Stimulated activated naive B cell treated with anti-CD40 and anti-IgM and Interleukin-4, amounts not matched to agents 10 μg/mL and 1 μg/mL and 100 μg/mL, for 72 hours (primary cell): ENCODE measurements around the gene PHACTR1.

Experiments used
- ATAC-seq, 2 donors: fragments of 150-1000 bp; cut with Tn5 transposase; replicated peaks; 2 replicates each; pipeline ENCODE4 v1.10.0; 2021; ENCODE audit warnings: moderate library complexity in 1 of 2
- DNase-seq: peaks from one replicate; pipeline ENCODE4 v3.0.0; 2021
- H3K27ac Mint-ChIP-seq: one replicate; pipeline ENCODE4 v1.8.0; 2022; ENCODE audit warnings: mild to moderate bottlenecking, mixed read lengths
- H3K27me3 Mint-ChIP-seq, 2 donors: one replicate each; pipeline ENCODE4 v1.8.0; 2022; ENCODE audit warnings: mixed read lengths in 2 of 2
- H3K36me3 Mint-ChIP-seq, 2 donors: one replicate each; pipeline ENCODE4 v1.8.0; 2022; ENCODE audit warnings: mixed read lengths in 2 of 2, mild to moderate bottlenecking in 1 of 2
- H3K4me1 Mint-ChIP-seq, 2 donors: one replicate each; pipeline ENCODE4 v1.8.0; 2022; ENCODE audit warnings: mixed read lengths in 2 of 2, mild to moderate bottlenecking in 1 of 2
- H3K4me3 Mint-ChIP-seq, 2 donors: one replicate each; pipeline ENCODE4 v1.8.0; 2022; ENCODE audit warnings: mild to moderate bottlenecking in 2 of 2, mixed read lengths in 2 of 2, moderate library complexity in 1 of 2
- H3K9me3 Mint-ChIP-seq, 2 donors: one replicate each; pipeline ENCODE4 v1.8.0; 2022; ENCODE audit warnings: mixed read lengths in 2 of 2, mild to moderate bottlenecking in 1 of 2

The PHACTR1 gene

DNA sequence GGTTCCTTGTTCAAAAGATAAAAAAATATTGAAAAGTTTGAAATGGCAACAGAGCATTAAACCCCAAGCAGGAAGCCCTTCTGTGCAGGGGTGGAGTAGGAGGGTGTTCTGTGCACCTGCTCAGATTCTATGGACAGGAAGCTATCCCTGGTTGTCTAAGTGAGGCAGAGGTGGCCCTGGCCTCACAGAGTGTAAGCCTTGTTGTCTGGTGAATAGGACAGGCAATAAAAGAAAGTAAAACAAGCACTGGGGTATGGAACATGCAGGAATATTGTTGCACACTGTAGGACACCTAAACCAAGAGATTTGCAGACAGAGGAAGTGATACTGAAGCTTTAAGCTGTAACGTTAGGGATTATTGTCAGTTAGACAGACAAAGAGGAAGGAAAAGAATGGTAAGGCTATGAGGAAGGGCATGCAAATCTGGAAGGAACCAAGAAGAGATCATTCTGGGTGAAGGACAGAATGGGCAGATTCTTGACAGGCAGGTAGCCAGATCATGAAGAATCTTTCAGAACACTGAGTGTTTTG is 545.0 kb downstream of the PHACTR1 start:
- peaks cover 70 to 91% of the 10 kb centered on the region in 2 donors for H3K4me1 Mint-ChIP-seq
- no peaks in the 10 kb centered on the region for H3K27me3 Mint-ChIP-seq
- DNase-seq (peak; percentile 68), ATAC-seq (peak; percentile 58 to 61)
- H3K9me3 Mint-ChIP-seq: peaks cover 7 to 15% of the 10 kb centered on the region in 2 donors
- peak overlapping the region; percentile 97 for H3K27ac Mint-ChIP-seq
- peaks cover 19 to 31% of the 10 kb centered on the region in 2 donors for H3K36me3 Mint-ChIP-seq
- H3K4me3 Mint-ChIP-seq: peak overlapping the region; percentile 84 to 88

DNA sequence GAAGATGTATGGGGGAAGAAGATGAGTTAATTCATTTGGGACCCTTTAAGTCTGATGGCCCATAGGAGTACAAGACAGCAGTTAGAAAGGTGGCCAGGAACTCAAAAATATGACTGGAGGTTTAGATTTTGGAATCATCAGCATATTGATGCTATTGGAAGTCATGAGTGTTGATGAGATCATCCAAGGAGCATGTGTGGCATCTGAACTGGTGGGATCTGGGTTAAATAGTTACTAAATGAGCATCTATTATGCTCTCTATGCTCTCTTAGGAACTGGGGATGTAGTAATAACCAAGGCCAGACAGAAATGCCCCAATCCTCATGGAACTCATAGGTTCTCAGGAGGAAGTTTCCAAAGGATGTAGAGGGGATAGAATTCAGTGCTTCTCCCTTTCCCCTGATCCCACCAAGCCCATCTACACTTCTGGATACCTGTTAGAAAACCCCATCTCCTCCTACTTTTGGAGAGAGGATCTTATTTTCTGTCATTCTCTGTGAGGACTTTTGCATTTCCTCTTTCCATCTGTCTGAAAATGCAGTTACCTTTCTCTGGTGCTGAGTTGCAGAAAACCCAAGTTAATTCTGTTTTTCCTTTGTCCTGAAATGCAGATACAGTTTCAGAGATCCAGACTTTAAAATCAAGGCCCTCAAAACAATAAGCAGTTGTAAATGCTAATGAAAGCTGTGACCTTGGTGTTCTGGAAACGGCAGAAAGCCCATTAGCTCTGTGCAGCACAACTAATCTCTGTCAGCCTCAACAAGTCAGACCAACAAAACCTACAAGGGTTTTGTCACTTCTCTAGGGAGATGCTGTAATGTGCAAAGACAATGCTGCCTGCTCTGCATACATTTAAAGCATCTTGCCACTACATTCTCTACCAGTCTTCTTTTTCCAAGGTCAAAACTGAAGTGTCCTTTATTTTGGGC is 546.0 kb downstream of the PHACTR1 start:
- H3K9me3 Mint-ChIP-seq: peaks cover 5 to 11% of the 10 kb centered on the region in 2 donors
- peaks cover 73 to 91% of the 10 kb centered on the region in 2 donors for H3K4me1 Mint-ChIP-seq
- no peaks in the 10 kb centered on the region for H3K27me3 Mint-ChIP-seq
- peaks cover 18 to 33% of the 10 kb centered on the region in 2 donors for H3K36me3 Mint-ChIP-seq
- peak overlapping the region; percentile 84 to 88 for H3K4me3 Mint-ChIP-seq
- peak overlapping the region; percentile 97 for H3K27ac Mint-ChIP-seq
- ATAC-seq (no peak), DNase-seq (no peak)

DNA sequence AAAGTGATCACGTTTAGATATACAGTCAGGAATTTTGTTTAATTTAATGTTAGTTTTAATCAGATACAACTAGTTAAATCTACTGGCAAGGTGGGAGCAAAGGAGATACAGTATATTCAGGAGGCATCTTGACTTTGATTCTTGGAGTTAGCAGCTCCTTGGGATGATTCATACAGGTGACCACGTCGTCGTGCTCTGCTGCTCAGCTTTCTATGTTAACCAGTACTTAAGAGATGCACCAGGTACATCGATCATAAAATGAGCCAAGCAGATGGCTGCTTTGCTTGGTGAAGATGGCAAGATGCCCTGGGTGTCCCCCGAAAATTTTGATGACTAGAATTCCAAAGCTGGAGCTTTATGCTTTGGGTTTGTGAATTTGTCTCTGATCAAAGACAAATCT is 547.1 kb downstream of the PHACTR1 start:
- Mint-ChIP-seq H3K27ac (no peak overlapping the region), H3K4me1 (peaks cover 69 to 91% of the 10 kb centered on the region in 2 donors), H3K4me3 (peak overlapping the region in 1 of 2 donors; percentile 25), H3K36me3 (peaks cover 18 to 33% of the 10 kb centered on the region in 2 donors), H3K9me3 (peaks cover 5 to 9% of the 10 kb centered on the region in 2 donors), H3K27me3 (no peaks in the 10 kb centered on the region)
- ATAC-seq (no peak), DNase-seq (no peak)

DNA sequence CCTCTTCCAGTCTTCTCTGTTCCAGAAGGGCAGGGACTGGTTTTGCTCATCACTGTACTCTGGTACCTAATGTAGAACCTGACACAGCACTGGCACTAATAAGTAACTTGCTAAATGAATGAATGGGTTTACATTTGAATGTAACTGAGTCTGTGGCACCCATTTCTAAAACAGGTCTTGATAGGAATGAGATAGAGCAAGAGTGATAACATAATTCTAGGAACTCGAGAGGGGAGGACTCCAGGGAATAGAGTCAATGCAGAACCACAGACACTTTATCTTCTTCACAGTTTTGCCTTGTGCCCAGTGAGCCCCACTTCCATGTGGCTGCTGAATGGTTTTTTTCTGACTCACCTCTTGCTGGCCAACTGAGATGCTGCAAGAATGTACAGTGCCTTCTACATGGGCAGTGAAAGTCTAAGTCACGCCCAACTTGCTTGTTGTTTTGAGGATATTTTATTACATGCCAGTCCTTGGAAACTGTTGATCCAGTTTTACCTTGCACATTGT is 550.6 kb downstream of the PHACTR1 start:
- ATAC-seq (peak; percentile 73 to 75), DNase-seq (no peak)
- Mint-ChIP-seq H3K36me3 (peaks cover 20 to 46% of the 10 kb centered on the region in 2 donors), H3K27me3 (no peaks in the 10 kb centered on the region), H3K4me1 (peaks cover 58 to 89% of the 10 kb centered on the region in 2 donors), H3K4me3 (peak overlapping the region; percentile 15 to 77), H3K9me3 (peaks cover 5 to 9% of the 10 kb centered on the region in 2 donors), H3K27ac (peak overlapping the region; percentile 93)

DNA sequence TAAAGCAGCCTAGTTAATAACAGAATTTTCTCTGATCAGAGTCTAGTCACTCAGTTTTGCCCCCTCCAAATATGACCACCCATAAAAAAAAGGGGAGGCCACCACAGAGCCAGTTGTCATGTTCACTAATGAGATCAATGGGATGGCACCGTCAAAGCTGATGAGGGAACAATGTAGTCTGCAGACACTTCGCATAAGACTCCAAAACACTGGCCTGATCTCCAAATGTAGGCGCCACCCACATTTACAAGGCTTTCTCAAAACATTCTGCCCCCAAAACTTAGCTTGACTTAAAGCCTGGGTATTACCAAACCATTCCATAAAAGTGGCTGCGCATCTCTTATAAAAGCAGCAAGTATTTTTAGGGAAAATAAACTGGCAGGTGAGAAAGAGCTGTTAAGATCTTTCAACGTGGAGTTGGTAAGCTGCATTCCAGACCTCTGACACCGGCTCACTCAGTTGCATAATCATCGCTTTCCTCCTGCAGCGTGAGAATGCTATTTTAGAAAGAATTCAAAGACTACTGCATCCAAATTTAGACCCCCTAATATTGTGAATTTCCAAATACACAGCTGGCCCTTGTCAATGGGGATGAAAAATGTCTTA is 552.4 kb downstream of the PHACTR1 start:
- ATAC-seq: no peak
- peak overlapping the region; percentile 21 for H3K27ac Mint-ChIP-seq
- H3K27me3 Mint-ChIP-seq: no peaks in the 10 kb centered on the region
- H3K4me3 Mint-ChIP-seq: peak overlapping the region in 1 of 2 donors; percentile 12
- peaks cover 27 to 61% of the 10 kb centered on the region in 2 donors for H3K36me3 Mint-ChIP-seq
- peaks cover 5 to 9% of the 10 kb centered on the region in 2 donors for H3K9me3 Mint-ChIP-seq
- peaks cover 55 to 84% of the 10 kb centered on the region in 2 donors for H3K4me1 Mint-ChIP-seq
- DNase-seq: no peak

DNA sequence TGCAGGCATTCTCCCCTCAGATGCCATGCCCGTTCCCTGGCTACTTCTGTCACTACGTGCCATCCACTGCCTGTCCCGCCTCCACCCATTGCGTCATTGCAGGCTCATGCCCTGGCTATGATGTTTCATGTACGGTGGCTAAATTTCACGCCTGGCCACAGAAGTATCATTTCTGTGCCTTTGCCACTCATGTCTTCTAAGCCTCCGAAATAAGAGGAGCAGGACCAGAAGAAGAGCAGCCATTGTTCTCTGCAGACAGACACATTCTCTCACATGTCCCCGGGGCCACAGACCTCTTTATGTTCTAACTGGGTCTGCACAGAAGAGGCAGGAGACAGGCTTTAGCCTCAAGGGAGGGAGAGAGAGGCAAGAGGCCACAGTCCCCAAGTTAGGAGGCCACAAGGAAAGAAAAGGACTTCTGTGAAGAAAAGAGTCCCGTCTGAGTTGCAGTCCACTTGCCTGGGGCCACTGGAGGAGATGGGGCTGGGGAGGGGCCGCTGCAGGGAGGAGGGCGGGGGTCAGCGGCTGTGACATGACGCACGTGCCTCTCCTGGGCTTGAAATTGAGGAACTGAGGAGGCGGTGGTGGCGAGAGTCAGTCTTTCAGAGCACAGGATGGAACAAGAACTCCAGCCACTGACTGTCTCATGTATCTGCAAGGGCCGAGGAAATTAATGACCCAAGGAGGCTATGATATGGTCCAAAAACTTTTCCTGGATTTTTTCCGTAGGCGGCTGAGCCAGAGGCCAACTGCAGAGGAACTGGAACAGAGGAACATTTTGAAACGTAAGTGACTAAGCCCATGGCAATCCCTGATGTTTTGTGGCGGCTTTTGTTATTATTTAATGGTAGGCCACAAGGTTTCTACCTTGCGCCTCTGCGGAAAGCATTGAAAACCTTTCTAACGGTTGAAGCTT is 555.8 kb downstream of the PHACTR1 start:
- Mint-ChIP-seq H3K4me1 (peaks cover 44 to 80% of the 10 kb centered on the region in 2 donors), H3K9me3 (no peaks in the 10 kb centered on the region), H3K36me3 (peaks cover 38 to 66% of the 10 kb centered on the region in 2 donors), H3K27me3 (no peaks in the 10 kb centered on the region), H3K27ac (peak overlapping the region; percentile 96), H3K4me3 (peak overlapping the region; percentile 94 to 95)
- ATAC-seq: peak; percentile 68 to 75
- peak; percentile 78 for DNase-seq

DNA sequence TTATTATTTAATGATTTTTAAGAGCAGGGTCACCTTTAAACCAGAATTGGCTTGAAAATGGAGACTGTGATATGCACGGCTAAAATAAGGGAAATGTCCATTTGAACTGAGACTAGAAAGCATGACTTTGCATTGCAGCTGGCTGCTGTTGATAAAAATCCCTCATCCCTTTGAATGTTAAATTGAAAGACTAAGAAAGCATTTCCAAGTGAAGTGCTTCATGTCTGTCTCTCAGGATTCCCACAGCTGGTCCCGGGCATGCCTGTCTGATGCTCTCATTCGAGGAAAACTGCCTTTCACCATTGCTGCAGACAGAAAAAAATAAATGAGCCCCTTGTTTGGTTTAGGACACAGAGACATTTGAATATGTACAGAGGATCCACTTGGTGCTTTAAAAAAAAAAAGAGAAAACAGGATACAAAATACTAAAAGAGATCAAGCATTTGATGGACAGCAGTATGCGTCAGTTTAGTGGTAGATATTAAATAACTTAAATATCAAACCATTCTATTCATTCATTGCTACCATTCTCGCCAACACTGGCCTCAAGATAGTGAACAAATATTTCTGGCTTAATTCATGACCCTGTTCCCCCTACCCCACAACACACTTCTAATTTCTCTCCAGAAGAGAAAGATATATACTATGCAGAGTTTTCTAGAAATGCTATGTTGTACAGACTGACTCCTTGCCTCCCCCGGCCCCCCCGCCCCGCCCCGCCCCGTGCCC is 556.8 kb downstream of the PHACTR1 start:
- peak overlapping the region; percentile 96 for H3K27ac Mint-ChIP-seq
- peak overlapping the region; percentile 94 to 95 for H3K4me3 Mint-ChIP-seq
- H3K27me3 Mint-ChIP-seq: no peaks in the 10 kb centered on the region
- peaks cover 41 to 70% of the 10 kb centered on the region in 2 donors for H3K36me3 Mint-ChIP-seq
- no peaks in the 10 kb centered on the region for H3K9me3 Mint-ChIP-seq
- H3K4me1 Mint-ChIP-seq: peaks cover 45 to 80% of the 10 kb centered on the region in 2 donors
- no peak for ATAC-seq
- DNase-seq: no peak

DNA sequence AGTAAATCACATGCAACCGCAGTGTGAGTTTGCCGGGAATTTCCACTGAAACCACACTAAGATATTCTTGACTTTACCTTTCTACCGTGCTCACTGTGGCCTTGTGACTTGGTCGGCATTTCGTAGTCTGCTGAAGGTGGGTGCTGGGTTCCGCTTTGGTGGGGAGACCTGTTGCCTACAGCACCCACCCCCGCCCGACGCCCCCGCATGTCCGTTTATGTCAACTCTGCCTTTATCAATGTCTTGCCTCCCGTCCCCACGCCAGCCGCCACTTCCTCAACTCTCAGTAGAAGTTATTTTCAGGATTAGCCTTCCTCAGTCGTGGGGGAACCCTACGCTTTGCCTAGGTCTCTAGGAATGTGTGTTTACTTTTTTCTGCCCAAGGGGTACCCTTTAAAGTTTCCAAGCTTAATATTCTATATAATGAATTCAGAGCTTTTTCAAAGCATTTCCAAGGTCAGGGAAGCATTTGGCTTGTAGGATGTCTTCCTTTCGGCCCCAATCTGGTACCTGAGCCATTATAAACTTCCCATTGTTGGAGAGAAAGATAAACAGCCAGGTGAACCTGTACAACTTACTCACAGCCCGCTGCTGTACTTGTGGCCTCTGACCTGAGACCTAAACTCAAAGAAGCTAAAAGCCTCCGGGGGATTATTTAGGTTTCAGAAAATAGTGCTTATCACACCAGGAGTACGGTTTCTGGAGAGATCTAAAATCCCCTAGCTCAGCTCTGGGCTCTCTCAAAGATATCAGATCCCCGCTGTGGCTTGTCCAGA is 557.6 kb downstream of the PHACTR1 start:
- H3K4me3 Mint-ChIP-seq: peak overlapping the region; percentile 94 to 95
- no peaks in the 10 kb centered on the region for H3K9me3 Mint-ChIP-seq
- H3K4me1 Mint-ChIP-seq: peaks cover 42 to 77% of the 10 kb centered on the region in 2 donors
- H3K27ac Mint-ChIP-seq: peak overlapping the region; percentile 94
- peaks cover 44 to 72% of the 10 kb centered on the region in 2 donors for H3K36me3 Mint-ChIP-seq
- DNase-seq (peak; percentile 85), ATAC-seq (peak; percentile 79 to 81)
- no peaks in the 10 kb centered on the region for H3K27me3 Mint-ChIP-seq

DNA sequence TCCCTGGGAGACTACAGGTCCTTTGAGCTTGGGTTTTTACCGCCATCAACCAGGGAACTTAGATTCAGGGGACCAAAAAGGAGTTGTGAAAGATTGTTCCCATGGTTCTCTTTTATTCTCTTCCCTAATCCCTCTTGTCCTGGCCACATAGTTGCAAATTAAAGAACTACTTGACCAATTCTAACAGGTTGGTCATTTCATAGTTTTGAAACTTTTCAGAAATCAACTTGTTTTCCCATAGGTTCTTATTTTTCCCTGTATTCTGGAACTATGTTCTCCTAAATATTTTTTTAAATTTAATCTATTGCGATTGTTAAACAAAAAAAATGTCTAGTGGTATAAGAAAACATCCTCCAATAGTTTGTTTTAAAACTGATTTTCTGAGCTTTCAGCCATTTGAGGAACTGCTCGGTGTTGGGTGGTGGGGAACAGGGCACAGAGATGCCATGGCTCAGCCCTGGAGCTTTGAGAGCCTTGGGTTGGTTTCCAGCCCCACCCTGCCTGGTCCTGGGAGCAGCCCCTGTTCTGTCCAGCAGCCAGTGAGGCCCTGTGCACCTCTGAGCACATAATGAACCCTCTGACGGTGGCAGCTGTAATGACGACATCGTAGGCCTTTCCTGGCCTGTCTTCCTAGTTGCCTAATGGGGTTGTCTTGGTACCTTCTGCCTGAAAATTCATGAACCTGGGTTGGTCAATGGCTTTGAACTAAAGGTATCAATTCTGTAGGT is 558.3 kb downstream of the PHACTR1 start:
- no peaks in the 10 kb centered on the region for H3K9me3 Mint-ChIP-seq
- no peaks in the 10 kb centered on the region for H3K27me3 Mint-ChIP-seq
- ATAC-seq: no peak
- no peak for DNase-seq
- H3K36me3 Mint-ChIP-seq: peaks cover 48 to 76% of the 10 kb centered on the region in 2 donors
- H3K4me1 Mint-ChIP-seq: peaks cover 44 to 77% of the 10 kb centered on the region in 2 donors
- peak overlapping the region; percentile 94 to 95 for H3K4me3 Mint-ChIP-seq
- H3K27ac Mint-ChIP-seq: peak overlapping the region; percentile 94

DNA sequence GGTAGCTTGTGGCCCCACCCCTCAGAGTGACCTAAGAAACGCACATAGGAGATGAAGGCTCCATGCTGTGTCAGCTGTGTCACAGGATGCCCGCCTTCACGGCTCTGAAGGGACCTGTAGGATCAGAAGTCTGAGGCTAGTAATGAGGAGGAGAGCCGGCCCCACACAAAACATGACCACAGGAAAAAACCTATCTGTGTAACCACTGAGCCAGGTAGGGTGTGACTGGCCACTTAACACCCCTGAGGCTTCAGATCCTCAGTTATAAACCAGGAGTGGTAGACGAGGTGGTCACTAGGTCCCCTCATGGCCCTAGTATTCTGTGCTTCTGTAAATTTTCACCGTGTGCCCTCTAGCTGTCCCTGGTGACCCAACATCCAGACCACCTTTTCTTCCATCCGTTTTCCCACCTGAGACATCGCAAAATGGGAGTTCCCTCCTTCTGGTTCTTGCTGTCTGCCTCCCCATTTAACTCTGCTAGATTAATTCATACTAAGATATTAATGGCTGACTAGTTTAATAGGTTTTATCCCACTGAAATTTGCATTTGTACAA is 558.9 kb downstream of the PHACTR1 start:
- H3K4me1 Mint-ChIP-seq: peaks cover 42 to 77% of the 10 kb centered on the region in 2 donors
- no peaks in the 10 kb centered on the region for H3K27me3 Mint-ChIP-seq
- no peaks in the 10 kb centered on the region for H3K9me3 Mint-ChIP-seq
- H3K27ac Mint-ChIP-seq: peak overlapping the region; percentile 92
- no peak for DNase-seq
- H3K4me3 Mint-ChIP-seq: peak overlapping the region; percentile 94 to 95
- H3K36me3 Mint-ChIP-seq: peaks cover 48 to 79% of the 10 kb centered on the region in 2 donors
- no peak for ATAC-seq

DNA sequence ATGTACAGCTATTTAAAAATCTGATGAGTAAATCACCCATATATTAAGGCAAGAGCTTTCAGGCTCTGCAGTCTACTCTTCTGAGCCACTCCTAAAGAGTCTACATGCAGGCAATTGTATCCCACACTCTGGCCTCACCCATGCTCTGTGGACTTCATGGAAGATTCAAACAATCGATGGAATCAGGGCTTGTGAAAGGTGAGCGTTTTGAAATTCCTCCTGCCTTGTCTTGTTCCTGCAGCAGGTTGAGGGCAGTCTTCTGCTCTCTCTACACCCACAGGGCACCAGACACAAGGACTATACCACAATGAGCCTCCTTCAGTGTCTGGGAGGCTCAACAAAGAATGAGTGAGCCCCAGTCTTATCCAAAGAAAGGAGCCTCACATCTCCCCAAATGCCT is 560.7 kb downstream of the PHACTR1 start:
- H3K4me1 Mint-ChIP-seq: peaks cover 42 to 77% of the 10 kb centered on the region in 2 donors
- peak overlapping the region; percentile 75 for H3K27ac Mint-ChIP-seq
- no peak for ATAC-seq

More for the DNA sequence above, 560.7 kb downstream of the PHACTR1 start:
- H3K27me3 Mint-ChIP-seq: no peaks in the 10 kb centered on the region
- DNase-seq: no peak
- no peaks in the 10 kb centered on the region for H3K9me3 Mint-ChIP-seq
- peaks cover 56 to 88% of the 10 kb centered on the region in 2 donors for H3K36me3 Mint-ChIP-seq
- peak overlapping the region; percentile 66 to 72 for H3K4me3 Mint-ChIP-seq
